HEK293 (cell line): ENCODE measurements around the gene HABP4.

Experiments
- CTCF ChIA-PET: fragments of 350-600 bp; formaldehyde crosslinking; extraction: SDS; loops from one replicate; lab custom pipeline; 2021; ENCODE audit warnings: antibody characterized with exemption; lab: Yijun Ruan, JAX
- POLR2A ChIA-PET: fragments of 300-600 bp; formaldehyde crosslinking; extraction: SDS; loops from one replicate; lab custom pipeline; 2020; ENCODE audit warnings: antibody characterized with exemption, inconsistent platforms; lab: Yijun Ruan, JAX
- H3K27ac ChIP-seq: fragments of 200-500 bp; sonication (Bioruptor generic); 2 replicates; pipeline ENCODE4 v1.5.1; 2014; ENCODE audit warnings: low read depth, low read length, control low read depth, inconsistent platforms; ENCODE audit errors: extremely low read depth
- H3K36me3 ChIP-seq, 2 experiments: fragments of 200-500 bp in 1 of 2; sonication (Bioruptor generic) in 1 of 2; 1 replicate in 1 of 2; 2 replicates in 1 of 2; pipeline ENCODE4 v1.5.1; 2014 to 2017; ENCODE audit warnings: inconsistent platforms in 2 of 2, low read length in 2 of 2; ENCODE audit not compliant: control insufficient read depth in 2 of 2, insufficient read depth in 1 of 2
- H3K4me1 ChIP-seq: fragments of 200-500 bp; sonication (Bioruptor generic); 2 replicates; pipeline ENCODE4 v1.5.1; 2014; ENCODE audit warnings: mild to moderate bottlenecking, low read length, inconsistent platforms; ENCODE audit not compliant: control insufficient read depth, insufficient read depth
- H3K4me3 ChIP-seq: 2 replicates; pipeline ENCODE4 v1.5.1; 2011; ENCODE audit warnings: low read depth, mild to moderate bottlenecking, control low read depth, low read length, moderate library complexity
- H3K9me3 ChIP-seq: fragments of 200-500 bp; sonication (Bioruptor generic); 2 replicates; pipeline ENCODE4 v1.5.1; 2014; ENCODE audit warnings: low read depth, low read length, inconsistent platforms; ENCODE audit not compliant: control insufficient read depth, insufficient read depth
- AEBP2 ChIP-seq: fragments of 450-650 bp; formaldehyde crosslinking; IDR thresholded peaks from 2 replicates; pipeline ENCODE4 v1.5.1; 2016; ENCODE audit warnings: missing biosample characterization, missing genetic modification characterization, borderline replicate concordance
- HOXC10 ChIP-seq: sonication (generic); formaldehyde crosslinking; IDR thresholded peaks from 2 replicates; pipeline ENCODE4 v1.8.1; 2023; ENCODE audit warnings: mild to moderate bottlenecking, missing genetic modification reagents
- PATZ1 ChIP-seq: fragments of 450-650 bp; formaldehyde crosslinking; IDR thresholded peaks from 2 replicates; pipeline ENCODE4 v1.5.1; 2016; ENCODE audit warnings: missing biosample characterization, missing genetic modification characterization
- ZBTB1 ChIP-seq: fragments of 450-650 bp; formaldehyde crosslinking; IDR thresholded peaks from 2 replicates; pipeline ENCODE4 v1.5.1; 2016; ENCODE audit warnings: missing biosample characterization, missing genetic modification characterization
- ZBTB20 ChIP-seq: fragments of 450-650 bp; formaldehyde crosslinking; IDR thresholded peaks from 2 replicates; pipeline ENCODE4 v1.5.1; 2016; ENCODE audit warnings: missing biosample characterization, missing genetic modification characterization
- ZFHX2 ChIP-seq: fragments of 450-650 bp; formaldehyde crosslinking; conservative IDR thresholded peaks from 2 replicates; pipeline ENCODE4 v1.5.1; 2016; ENCODE audit warnings: missing biosample characterization, missing genetic modification characterization
- ZIC2 ChIP-seq: fragments of 450-650 bp; formaldehyde crosslinking; IDR thresholded peaks from 2 replicates; pipeline ENCODE4 v1.5.1; 2016; ENCODE audit warnings: missing biosample characterization, missing genetic modification characterization
- ZNF140 ChIP-seq: fragments of 450-650 bp; formaldehyde crosslinking; IDR thresholded peaks from 2 replicates; pipeline ENCODE4 v1.5.1; 2016; ENCODE audit warnings: missing biosample characterization, missing genetic modification characterization
- ZNF146 ChIP-seq: fragments of 450-650 bp; formaldehyde crosslinking; IDR thresholded peaks from 2 replicates; pipeline ENCODE4 v1.5.1; 2016; ENCODE audit warnings: missing biosample characterization, missing genetic modification characterization
- ZNF248 ChIP-seq: fragments of 450-650 bp; formaldehyde crosslinking; IDR thresholded peaks from 2 replicates; pipeline ENCODE4 v1.5.1; 2017; ENCODE audit warnings: missing biosample characterization, missing genetic modification characterization
- ZNF302 ChIP-seq: fragments of 450-650 bp; formaldehyde crosslinking; IDR thresholded peaks from 2 replicates; pipeline ENCODE4 v1.5.1; 2016; ENCODE audit warnings: missing biosample characterization, missing genetic modification characterization, low read depth
- ZNF324 ChIP-seq: fragments of 450-650 bp; formaldehyde crosslinking; IDR thresholded peaks from 2 replicates; pipeline ENCODE4 v1.5.1; 2016; ENCODE audit warnings: missing biosample characterization, missing genetic modification characterization
- ZNF544 ChIP-seq: fragments of 450-650 bp; formaldehyde crosslinking; IDR thresholded peaks from 2 replicates; pipeline ENCODE4 v1.5.0; 2017; ENCODE audit warnings: missing biosample characterization, missing genetic modification characterization
- ZNF548 ChIP-seq: fragments of 450-650 bp; formaldehyde crosslinking; IDR thresholded peaks from 2 replicates; pipeline ENCODE4 v1.5.1; 2016; ENCODE audit warnings: missing biosample characterization, missing genetic modification characterization
- ZNF843 ChIP-seq: fragments of 450-650 bp; formaldehyde crosslinking; IDR thresholded peaks from 2 replicates; pipeline ENCODE4 v1.5.1; 2016; ENCODE audit warnings: missing biosample characterization, missing genetic modification characterization
- TF ChIP-seq, protein P1 (sequence below): fragments of 450-650 bp; formaldehyde crosslinking; IDR thresholded peaks from 2 replicates; pipeline ENCODE4 v1.5.1; 2016; ENCODE audit warnings: missing biosample characterization, missing genetic modification characterization
- TF ChIP-seq, protein P2 (sequence below): fragments of 450-650 bp; formaldehyde crosslinking; IDR thresholded peaks from 2 replicates; pipeline ENCODE4 v1.5.1; 2016; ENCODE audit warnings: missing biosample characterization, missing genetic modification characterization
- TF ChIP-seq, protein P3 (sequence below): fragments of 450-650 bp; formaldehyde crosslinking; IDR thresholded peaks from 2 replicates; pipeline ENCODE4 v1.5.1; 2017; ENCODE audit warnings: missing biosample characterization, missing genetic modification characterization

HABP4 gene

GRCh38 chr9:96440671-96441199 is 9.2 kb upstream of the HABP4 start:
- ChIA-PET POLR2A (interaction anchor here (0.6 kb wide), 1 partner anchor 223 kb away, joined by 4 read pairs; no protein-coding TSS in a partner anchor), CTCF (interaction anchor here (0.7 to 2.4 kb wide), 5 partner anchors 8 to 113 kb away, joined by 3 to 8 read pairs (median 6); partner anchors contain the start of gene HABP4)

More at GRCh38 chr9:96440671-96441199, 9.2 kb upstream of the HABP4 start:
- H3K9me3 ChIP-seq, result no peaks in the 10 kb centered on the region
- no peaks in the 10 kb centered on the region for H3K4me1 ChIP-seq
- no peaks in the 10 kb centered on the region for H3K36me3 ChIP-seq
- no peak for TF ChIP-seq ZNF146
- no peak for TF ChIP-seq AEBP2 (tag by site-specific recombination)
- TF ChIP-seq ZNF548 (tag by site-specific recombination), result no peak
- no peak for TF ChIP-seq PATZ1
- no peak for TF ChIP-seq ZFHX2 (tag by site-specific recombination)
- no peak for TF ChIP-seq HOXC10 (CRISPR knock-in tag)
- no peak for TF ChIP-seq ZNF248 (tag by site-specific recombination)
- no peak for TF ChIP-seq ZNF324
- TF ChIP-seq ZNF140 (tag by site-specific recombination), result no peak
- TF ChIP-seq, protein P1, sequence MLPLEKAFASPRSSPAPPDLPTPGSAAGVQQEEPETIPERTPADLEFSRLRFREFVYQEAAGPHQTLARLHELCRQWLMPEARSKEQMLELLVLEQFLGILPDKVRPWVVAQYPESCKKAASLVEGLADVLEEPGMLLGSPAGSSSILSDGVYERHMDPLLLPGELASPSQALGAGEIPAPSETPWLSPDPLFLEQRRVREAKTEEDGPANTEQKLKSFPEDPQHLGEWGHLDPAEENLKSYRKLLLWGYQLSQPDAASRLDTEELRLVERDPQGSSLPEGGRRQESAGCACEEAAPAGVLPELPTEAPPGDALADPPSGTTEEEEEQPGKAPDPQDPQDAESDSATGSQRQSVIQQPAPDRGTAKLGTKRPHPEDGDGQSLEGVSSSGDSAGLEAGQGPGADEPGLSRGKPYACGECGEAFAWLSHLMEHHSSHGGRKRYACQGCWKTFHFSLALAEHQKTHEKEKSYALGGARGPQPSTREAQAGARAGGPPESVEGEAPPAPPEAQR (tag by site-specific recombination), result no peak
- TF ChIP-seq, protein P2, sequence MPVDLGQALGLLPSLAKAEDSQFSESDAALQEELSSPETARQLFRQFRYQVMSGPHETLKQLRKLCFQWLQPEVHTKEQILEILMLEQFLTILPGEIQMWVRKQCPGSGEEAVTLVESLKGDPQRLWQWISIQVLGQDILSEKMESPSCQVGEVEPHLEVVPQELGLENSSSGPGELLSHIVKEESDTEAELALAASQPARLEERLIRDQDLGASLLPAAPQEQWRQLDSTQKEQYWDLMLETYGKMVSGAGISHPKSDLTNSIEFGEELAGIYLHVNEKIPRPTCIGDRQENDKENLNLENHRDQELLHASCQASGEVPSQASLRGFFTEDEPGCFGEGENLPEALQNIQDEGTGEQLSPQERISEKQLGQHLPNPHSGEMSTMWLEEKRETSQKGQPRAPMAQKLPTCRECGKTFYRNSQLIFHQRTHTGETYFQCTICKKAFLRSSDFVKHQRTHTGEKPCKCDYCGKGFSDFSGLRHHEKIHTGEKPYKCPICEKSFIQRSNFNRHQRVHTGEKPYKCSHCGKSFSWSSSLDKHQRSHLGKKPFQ (tag by site-specific recombination), result no peak
- TF ChIP-seq, protein P3, sequence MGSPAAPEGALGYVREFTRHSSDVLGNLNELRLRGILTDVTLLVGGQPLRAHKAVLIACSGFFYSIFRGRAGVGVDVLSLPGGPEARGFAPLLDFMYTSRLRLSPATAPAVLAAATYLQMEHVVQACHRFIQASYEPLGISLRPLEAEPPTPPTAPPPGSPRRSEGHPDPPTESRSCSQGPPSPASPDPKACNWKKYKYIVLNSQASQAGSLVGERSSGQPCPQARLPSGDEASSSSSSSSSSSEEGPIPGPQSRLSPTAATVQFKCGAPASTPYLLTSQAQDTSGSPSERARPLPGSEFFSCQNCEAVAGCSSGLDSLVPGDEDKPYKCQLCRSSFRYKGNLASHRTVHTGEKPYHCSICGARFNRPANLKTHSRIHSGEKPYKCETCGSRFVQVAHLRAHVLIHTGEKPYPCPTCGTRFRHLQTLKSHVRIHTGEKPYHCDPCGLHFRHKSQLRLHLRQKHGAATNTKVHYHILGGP (tag by site-specific recombination), result no peak
- TF ChIP-seq ZNF544 (tag by site-specific recombination), result no peak
- no peak for TF ChIP-seq ZBTB1 (tag by site-specific recombination)
- no peak for TF ChIP-seq ZNF843 (tag by site-specific recombination)
- no peak for TF ChIP-seq ZBTB20 (tag by site-specific recombination)
- no peak for TF ChIP-seq ZNF302 (tag by site-specific recombination)
- TF ChIP-seq ZIC2 (tag by site-specific recombination), result no peak
- no peak overlapping the region for H3K27ac ChIP-seq
- no peak overlapping the region for H3K4me3 ChIP-seq
